ENCODE results near the gene LRRFIP1. TPM values are rescaled to one million over a fixed set of nuclear protein-coding genes. Genes with fewer than 3 reads are reported as not detected.
"Not testable (repeated sequence)": the region's sequence is repeated elsewhere in the genome, so short reads cannot be mapped to it uniquely, and the experiment has no call there.

LRRFIP1 gene
- total and polyA plus RNA-seq, 2 donors (not counting 1 experiment from before 2014, with no cell fraction given), result 42.0 to 139 TPM

DNA sequence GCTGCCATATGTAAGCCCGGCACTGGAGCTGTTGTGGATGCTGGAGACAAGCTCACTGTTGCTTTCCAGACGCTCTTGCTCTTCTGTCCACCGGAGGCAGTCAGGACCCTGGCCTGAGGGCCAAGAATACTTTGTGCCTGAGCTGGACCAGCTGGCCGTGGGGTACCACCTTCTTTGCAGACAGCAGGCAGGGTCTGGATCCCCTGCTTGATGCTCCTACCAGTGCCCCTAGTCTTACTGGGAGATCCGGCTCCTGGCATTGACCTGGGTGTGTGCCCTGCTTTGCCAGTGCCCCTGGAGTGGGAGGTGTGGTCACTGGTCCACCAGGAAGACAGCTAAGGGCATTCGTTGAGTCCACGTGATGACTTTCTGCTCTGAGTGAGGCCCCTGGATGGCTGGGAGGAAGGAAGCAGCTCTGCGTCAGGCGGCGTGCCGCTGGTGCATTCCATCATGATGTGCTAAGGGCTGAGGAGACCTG is 59.3 kb downstream of the LRRFIP1 start:
- Histone ChIP-seq H3K9ac (ENCODE audit: low read length) (peak overlapping the region; percentile 0), H3K4me3 (ENCODE audit: control extremely low read depth in 1 of 5, extremely low read depth in 1 of 5, insufficient read depth in 1 of 5, low read depth in 2 of 5, low read length in 4 of 5) (no peak overlapping the region), H3K27me3 (replicated peaks in 1 of 4; ENCODE audit: control extremely low read depth in 1 of 4, control insufficient read depth in 3 of 4, insufficient read depth in 4 of 4, low read length in 3 of 4) (no peaks in the 10 kb centered on the region), H3K4me2 (replicated peaks; ENCODE audit: low read depth, low read length, poor library complexity, severe bottlenecking) (peak overlapping the region; percentile 54), H3K9me3 (ENCODE audit: control extremely low read depth in 1 of 3, control insufficient read depth in 2 of 3, insufficient read depth in 1 of 3, low read length in 2 of 3) (no peaks in the 10 kb centered on the region), H3K27ac (ENCODE audit: low read length in 2 of 2) (peak overlapping the region; percentile 95), H3K36me3 (replicated peaks in 1 of 2; ENCODE audit: control extremely low read depth in 1 of 2, control insufficient read depth in 1 of 2, extremely low read depth in 1 of 2, insufficient read depth in 2 of 2, low read length in 1 of 2) (no peaks in the 10 kb centered on the region), H4K20me1 (ENCODE audit: control insufficient read depth, insufficient read depth, low read length, poor library complexity, severe bottlenecking) (no peaks in the 10 kb centered on the region), H3K79me2 (ENCODE audit: control insufficient read depth, insufficient read depth, low read length) (peaks cover 15% of the 10 kb centered on the region), H3K4me1 (ENCODE audit: control insufficient read depth in 2 of 2, insufficient read depth in 2 of 2, low read length in 2 of 2) (peaks cover 44 to 49% of the 10 kb centered on the region in 2 donors), H2AFZ (ENCODE audit: insufficient read depth, low read depth, low read length, poor library complexity, severe bottlenecking) (peak overlapping the region; percentile 1)
- Mint-ChIP-seq H3K9me3 (ENCODE audit: insufficient read depth) (no peaks in the 10 kb centered on the region), H3K27me3 (no peaks in the 10 kb centered on the region), H3K4me3 (peak overlapping the region; percentile 29), H3K27ac (peak overlapping the region; percentile 100), H3K4me1 (peaks cover 55% of the 10 kb centered on the region)
- intact Hi-C loops (cut with micrococcal nuclease), result loop anchor here (1.0 kb wide), 1 partner anchor 11 kb away; no protein-coding TSS in a partner anchor
- ChIA-PET CTCF (interaction anchor here (0.7 to 13.2 kb wide), 8 partner anchors 10 to 86 kb away, joined by 3 to 350 read pairs (median 4); no protein-coding TSS in a partner anchor), POLR2A (interaction anchor here (9.4 kb wide), 1 partner anchor 11 kb away, joined by 154 read pairs; no protein-coding TSS in a partner anchor)
- ATAC-seq (ENCODE audit: low read depth), result no peak
- DNase-seq, result no peak
- 73% methylated on average over 11 of the region's 11 CpGs for WGBS (ENCODE audit: insufficient coverage)
- TF ChIP-seq, protein P1, sequence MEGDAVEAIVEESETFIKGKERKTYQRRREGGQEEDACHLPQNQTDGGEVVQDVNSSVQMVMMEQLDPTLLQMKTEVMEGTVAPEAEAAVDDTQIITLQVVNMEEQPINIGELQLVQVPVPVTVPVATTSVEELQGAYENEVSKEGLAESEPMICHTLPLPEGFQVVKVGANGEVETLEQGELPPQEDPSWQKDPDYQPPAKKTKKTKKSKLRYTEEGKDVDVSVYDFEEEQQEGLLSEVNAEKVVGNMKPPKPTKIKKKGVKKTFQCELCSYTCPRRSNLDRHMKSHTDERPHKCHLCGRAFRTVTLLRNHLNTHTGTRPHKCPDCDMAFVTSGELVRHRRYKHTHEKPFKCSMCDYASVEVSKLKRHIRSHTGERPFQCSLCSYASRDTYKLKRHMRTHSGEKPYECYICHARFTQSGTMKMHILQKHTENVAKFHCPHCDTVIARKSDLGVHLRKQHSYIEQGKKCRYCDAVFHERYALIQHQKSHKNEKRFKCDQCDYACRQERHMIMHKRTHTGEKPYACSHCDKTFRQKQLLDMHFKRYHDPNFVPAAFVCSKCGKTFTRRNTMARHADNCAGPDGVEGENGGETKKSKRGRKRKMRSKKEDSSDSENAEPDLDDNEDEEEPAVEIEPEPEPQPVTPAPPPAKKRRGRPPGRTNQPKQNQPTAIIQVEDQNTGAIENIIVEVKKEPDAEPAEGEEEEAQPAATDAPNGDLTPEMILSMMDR (IDR thresholded peaks at IDR 0.05), result no peak
- no peak for TF ChIP-seq EZH2 (IDR thresholded peaks at IDR 0.05; ENCODE audit: borderline replicate concordance, insufficient read depth, low read depth, low read length, poor library complexity, severe bottlenecking)

DNA sequence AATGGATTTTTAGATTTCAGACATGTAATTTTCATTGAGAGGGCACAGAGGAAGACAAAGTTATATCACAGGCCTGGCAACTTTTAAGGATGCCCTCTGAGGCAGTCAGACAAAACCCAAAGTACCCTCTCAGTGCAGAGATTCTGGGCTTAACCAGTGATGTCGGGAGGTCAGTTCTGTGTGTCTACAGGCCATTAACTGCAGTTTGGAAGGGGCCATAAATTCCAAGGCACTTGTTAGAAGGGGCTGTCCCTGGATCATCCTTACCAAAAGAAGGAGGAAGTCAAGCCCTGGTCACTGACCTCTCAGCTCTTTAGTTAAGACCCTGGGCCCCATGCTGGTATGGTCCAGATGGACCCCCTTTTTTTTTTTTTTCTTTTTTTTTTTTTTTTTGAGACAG is 60.7 kb downstream of the LRRFIP1 start:
- POLR2A ChIA-PET, result interaction anchor here (0.7 to 9.4 kb wide), 3 partner anchors 9 to 86 kb away, joined by 5 to 154 read pairs (median 9); no protein-coding TSS in a partner anchor
- ATAC-seq (ENCODE audit: low read depth) (no peak), DNase-seq (no peak)
- Histone ChIP-seq H4K20me1 (ENCODE audit: control insufficient read depth, insufficient read depth, low read length, poor library complexity, severe bottlenecking) (no peaks in the 10 kb centered on the region), H3K4me2 (replicated peaks; ENCODE audit: low read depth, low read length, poor library complexity, severe bottlenecking) (peak overlapping the region; percentile 54), H3K36me3 (replicated peaks in 1 of 2; ENCODE audit: control extremely low read depth in 1 of 2, control insufficient read depth in 1 of 2, extremely low read depth in 1 of 2, insufficient read depth in 2 of 2, low read length in 1 of 2) (no peaks in the 10 kb centered on the region), H3K4me1 (ENCODE audit: control insufficient read depth in 2 of 2, insufficient read depth in 2 of 2, low read length in 2 of 2) (peaks cover 44 to 49% of the 10 kb centered on the region in 2 donors), H3K27me3 (replicated peaks in 1 of 4; ENCODE audit: control extremely low read depth in 1 of 4, control insufficient read depth in 3 of 4, insufficient read depth in 4 of 4, low read length in 3 of 4) (no peaks in the 10 kb centered on the region), H3K4me3 (ENCODE audit: control extremely low read depth in 1 of 5, extremely low read depth in 1 of 5, insufficient read depth in 1 of 5, low read depth in 2 of 5, low read length in 4 of 5) (peak overlapping the region in 1 of 5 experiments; percentile 23), H3K79me2 (ENCODE audit: control insufficient read depth, insufficient read depth, low read length) (peaks cover 25% of the 10 kb centered on the region), H3K9ac (ENCODE audit: low read length) (peak overlapping the region; percentile 50), H2AFZ (ENCODE audit: insufficient read depth, low read depth, low read length, poor library complexity, severe bottlenecking) (no peak overlapping the region), H3K9me3 (ENCODE audit: control extremely low read depth in 1 of 3, control insufficient read depth in 2 of 3, insufficient read depth in 1 of 3, low read length in 2 of 3) (no peaks in the 10 kb centered on the region), H3K27ac (ENCODE audit: low read length in 2 of 2) (peak overlapping the region; percentile 95)
- H3K4me1 Mint-ChIP-seq, result peaks cover 57% of the 10 kb centered on the region
- TF ChIP-seq EZH2 (IDR thresholded peaks at IDR 0.05; ENCODE audit: borderline replicate concordance, insufficient read depth, low read depth, low read length, poor library complexity, severe bottlenecking), result no peak
- TF ChIP-seq, protein P1 (IDR thresholded peaks at IDR 0.05), result no peak
- CTCF ChIA-PET, result interaction anchor here (1.2 to 13.2 kb wide), 6 partner anchors 8 to 106 kb away, joined by 3 to 350 read pairs (median 6); no protein-coding TSS in a partner anchor
- peak overlapping the region; percentile 85 for H3K4me3 Mint-ChIP-seq
- peak overlapping the region; percentile 100 for H3K27ac Mint-ChIP-seq
- H3K27me3 Mint-ChIP-seq, result no peaks in the 10 kb centered on the region
- no CpG with 5 or more reads among the region's 1 CpG for WGBS (ENCODE audit: insufficient coverage)
- intact Hi-C loops (cut with micrococcal nuclease), result no loop called here
- no peaks in the 10 kb centered on the region for H3K9me3 Mint-ChIP-seq (ENCODE audit: insufficient read depth)

GRCh38 chr2:237688541-237688940 is 61.2 kb downstream of the LRRFIP1 start:
- H4K20me1 ChIP-seq (ENCODE audit: control insufficient read depth, insufficient read depth, low read length, poor library complexity, severe bottlenecking); H3K27me3 ChIP-seq (replicated peaks in 1 of 4; ENCODE audit: control extremely low read depth in 1 of 4, control insufficient read depth in 3 of 4, insufficient read depth in 4 of 4, low read length in 3 of 4); DNase-seq; H3K9me3 Mint-ChIP-seq (ENCODE audit: insufficient read depth); H3K27me3 Mint-ChIP-seq; H3K4me3 ChIP-seq (ENCODE audit: control extremely low read depth in 1 of 5, extremely low read depth in 1 of 5, insufficient read depth in 1 of 5, low read depth in 2 of 5, low read length in 4 of 5); H3K9me3 ChIP-seq (ENCODE audit: control extremely low read depth in 1 of 3, control insufficient read depth in 2 of 3, insufficient read depth in 1 of 3, low read length in 2 of 3); intact Hi-C loops (cut with micrococcal nuclease); H3K36me3 ChIP-seq (replicated peaks in 1 of 2; ENCODE audit: control extremely low read depth in 1 of 2, control insufficient read depth in 1 of 2, extremely low read depth in 1 of 2, insufficient read depth in 2 of 2, low read length in 1 of 2); H2AFZ ChIP-seq (ENCODE audit: insufficient read depth, low read depth, low read length, poor library complexity, severe bottlenecking); ATAC-seq (ENCODE audit: low read depth): not testable (repeated sequence)
- H3K79me2 ChIP-seq (ENCODE audit: control insufficient read depth, insufficient read depth, low read length), result peaks cover 30% of the 10 kb centered on the region
- Mint-ChIP-seq H3K4me3 (peak overlapping the region; percentile 75), H3K4me1 (peaks cover 62% of the 10 kb centered on the region), H3K27ac (peak overlapping the region; percentile 100)
- 100% methylated on average over 1 of the region's 6 CpGs for WGBS (ENCODE audit: insufficient coverage)
- POLR2A ChIA-PET, result interaction anchor here (0.6 to 9.4 kb wide), 2 partner anchors 13 to 217 kb away, joined by 7 to 154 read pairs; no protein-coding TSS in a partner anchor
- peak overlapping the region; percentile 50 for H3K9ac ChIP-seq (ENCODE audit: low read length)
- CTCF ChIA-PET, result interaction anchor here (1.5 to 13.2 kb wide), 3 partner anchors 15 to 107 kb away, joined by 3 to 350 read pairs (median 9); no protein-coding TSS in a partner anchor
- H3K27ac ChIP-seq (ENCODE audit: low read length in 2 of 2), result peak overlapping the region; percentile 95
- peaks cover 46 to 51% of the 10 kb centered on the region in 2 donors for H3K4me1 ChIP-seq (ENCODE audit: control insufficient read depth in 2 of 2, insufficient read depth in 2 of 2, low read length in 2 of 2)
- peak overlapping the region; percentile 54 for H3K4me2 ChIP-seq (replicated peaks; ENCODE audit: low read depth, low read length, poor library complexity, severe bottlenecking)
